Ovary (tissue), 3 donors: ENCODE data around the gene MYO5B.

Experiments used
- POLR2A ChIP-seq: fragments of 450-650 bp; IDR thresholded peaks from one replicate; pipeline ENCODE4 v1.6.1; 2017; ENCODE audit warnings: antibody characterized with exemption, mild to moderate bottlenecking, moderate library complexity
- TF ChIP-seq, protein P1 (sequence below), 3 donors: fragments of 450-650 bp in 2 of 3; fragments of 200-600 bp in 1 of 3; IDR thresholded peaks; one replicate each; pipeline versions ENCODE4 v1.5.1 to v1.8.0; 2016 to 2022; ENCODE audit warnings: antibody characterized with exemption in 3 of 3, mild to moderate bottlenecking in 1 of 3
- donor health status: DM: no; HTN: no; CAD: no.

DNA sequence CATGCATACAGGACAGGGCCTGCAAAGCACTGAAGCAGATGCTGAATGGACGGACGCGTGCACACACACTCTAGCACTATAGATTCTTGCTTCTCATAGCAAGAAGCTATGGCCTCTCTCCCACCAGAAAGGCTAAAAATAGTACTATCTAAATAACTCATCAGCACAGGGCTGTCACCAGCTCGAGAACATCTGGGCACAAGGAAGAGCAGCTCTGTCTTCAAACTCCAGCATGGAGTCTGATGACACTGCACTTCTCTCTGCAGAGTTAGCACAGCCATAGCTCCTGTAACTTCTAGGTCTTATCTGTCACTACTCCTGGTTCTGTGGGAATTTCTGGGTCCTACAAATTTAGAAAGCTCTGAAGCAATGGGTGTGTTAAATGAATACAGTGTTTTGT lies 123.5 kb downstream of the MYO5B start:
- TF ChIP-seq, protein P1, sequence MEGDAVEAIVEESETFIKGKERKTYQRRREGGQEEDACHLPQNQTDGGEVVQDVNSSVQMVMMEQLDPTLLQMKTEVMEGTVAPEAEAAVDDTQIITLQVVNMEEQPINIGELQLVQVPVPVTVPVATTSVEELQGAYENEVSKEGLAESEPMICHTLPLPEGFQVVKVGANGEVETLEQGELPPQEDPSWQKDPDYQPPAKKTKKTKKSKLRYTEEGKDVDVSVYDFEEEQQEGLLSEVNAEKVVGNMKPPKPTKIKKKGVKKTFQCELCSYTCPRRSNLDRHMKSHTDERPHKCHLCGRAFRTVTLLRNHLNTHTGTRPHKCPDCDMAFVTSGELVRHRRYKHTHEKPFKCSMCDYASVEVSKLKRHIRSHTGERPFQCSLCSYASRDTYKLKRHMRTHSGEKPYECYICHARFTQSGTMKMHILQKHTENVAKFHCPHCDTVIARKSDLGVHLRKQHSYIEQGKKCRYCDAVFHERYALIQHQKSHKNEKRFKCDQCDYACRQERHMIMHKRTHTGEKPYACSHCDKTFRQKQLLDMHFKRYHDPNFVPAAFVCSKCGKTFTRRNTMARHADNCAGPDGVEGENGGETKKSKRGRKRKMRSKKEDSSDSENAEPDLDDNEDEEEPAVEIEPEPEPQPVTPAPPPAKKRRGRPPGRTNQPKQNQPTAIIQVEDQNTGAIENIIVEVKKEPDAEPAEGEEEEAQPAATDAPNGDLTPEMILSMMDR (IDR thresholded peaks at IDR 0.05): no peak
- TF ChIP-seq POLR2A: no peak
